ENCODE data around the gene ATG7.
"Not testable (repeated sequence)": the region's sequence is repeated elsewhere in the genome, so short reads cannot be mapped to it uniquely, and the experiment has no call there.

The ATG7 gene

DNA sequence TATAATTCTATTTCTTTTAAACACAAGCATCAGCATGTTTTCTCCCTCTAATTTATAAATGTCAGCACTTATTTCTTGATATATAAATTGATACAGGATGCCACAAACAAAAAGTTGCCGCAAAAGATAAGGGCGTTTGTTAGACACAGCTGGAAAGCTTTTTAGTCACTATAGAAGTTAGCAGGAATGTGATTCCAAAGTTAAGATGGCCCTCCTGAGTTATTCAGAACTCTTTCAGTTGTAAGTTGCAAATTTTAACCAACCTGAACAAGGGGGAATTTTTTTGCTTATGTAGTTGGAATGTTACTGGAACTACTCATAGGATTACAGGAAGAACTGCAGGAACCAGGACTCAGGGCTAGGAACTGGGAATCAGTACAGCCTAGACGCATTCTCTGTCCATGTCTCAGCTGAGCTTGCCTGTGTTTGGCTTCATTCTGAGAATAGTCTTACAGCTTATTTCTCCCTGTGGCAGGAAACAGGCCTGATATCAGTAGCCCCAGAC lies 205.3 kb downstream of the ATG7 start:
- DNase-seq = no peak

DNA sequence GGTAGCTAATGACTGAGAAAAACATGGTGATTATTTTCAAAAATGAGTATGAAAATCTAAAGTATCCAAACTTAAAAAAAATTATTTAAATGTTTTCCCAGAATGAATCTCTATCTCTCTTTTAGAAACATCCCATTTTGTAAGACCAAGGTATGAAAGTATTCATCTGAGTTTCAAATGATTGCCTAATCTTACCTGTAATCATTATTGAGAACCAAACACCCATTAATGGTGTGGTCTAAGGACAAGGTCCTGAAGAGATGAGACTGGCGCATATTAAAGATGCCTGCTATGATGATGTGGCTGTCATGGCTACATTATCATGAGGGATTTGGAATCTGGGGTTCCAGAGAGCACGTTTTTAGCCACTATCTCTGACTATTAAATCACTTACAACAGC lies 206.0 kb downstream of the ATG7 start:
- no peak for DNase-seq

DNA sequence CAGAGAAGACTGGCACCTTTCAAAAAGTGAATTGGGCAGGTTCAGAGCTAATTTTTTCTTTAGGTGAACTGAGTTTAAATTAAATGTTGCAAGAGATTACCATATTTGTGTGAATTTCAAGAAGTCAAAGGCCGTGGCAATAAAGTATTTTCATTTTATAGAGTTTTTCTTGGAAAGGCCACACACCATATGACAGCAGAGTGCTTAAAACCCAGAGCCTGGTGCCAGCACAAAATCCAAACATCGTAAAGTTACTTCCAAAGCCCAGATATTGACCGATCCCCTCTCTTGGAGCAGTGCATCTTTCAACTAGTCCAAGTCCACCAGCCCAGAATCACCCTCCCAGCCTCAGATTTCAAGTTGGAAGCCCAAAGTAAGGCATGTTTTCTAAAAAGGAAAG lies 207.0 kb downstream of the ATG7 start:
- DNase-seq = no peak

DNA sequence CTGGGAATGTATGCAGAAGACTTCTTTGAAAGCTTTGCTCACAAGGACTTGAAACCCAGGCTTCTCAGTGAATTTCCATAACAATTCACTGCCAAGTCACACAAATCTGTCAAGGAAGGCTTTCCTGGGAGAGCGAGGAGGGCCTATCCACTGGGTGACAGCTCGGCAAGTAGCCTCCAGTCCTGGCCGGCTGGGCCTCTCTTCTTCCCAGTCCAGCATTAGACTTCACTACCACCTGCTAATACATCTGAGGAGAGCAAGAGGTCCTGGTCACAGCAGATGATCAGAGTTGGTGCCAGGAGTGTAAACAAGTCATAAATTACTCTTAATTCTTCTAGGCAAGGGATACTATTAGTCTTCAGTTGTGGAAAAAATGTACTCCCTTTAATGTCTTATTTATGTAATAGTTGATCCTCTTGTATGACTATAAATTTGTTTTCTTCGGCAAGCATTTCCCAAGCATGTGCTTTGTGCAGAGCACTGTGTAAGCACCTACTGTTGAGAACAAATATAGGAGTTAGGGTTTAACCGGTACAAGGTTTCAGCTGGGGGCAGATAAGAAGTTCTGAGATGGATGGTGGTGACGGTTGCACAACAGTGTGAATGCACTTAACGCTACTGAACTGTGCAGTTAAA lies 208.6 kb downstream of the ATG7 start:
- no peak for DNase-seq

DNA sequence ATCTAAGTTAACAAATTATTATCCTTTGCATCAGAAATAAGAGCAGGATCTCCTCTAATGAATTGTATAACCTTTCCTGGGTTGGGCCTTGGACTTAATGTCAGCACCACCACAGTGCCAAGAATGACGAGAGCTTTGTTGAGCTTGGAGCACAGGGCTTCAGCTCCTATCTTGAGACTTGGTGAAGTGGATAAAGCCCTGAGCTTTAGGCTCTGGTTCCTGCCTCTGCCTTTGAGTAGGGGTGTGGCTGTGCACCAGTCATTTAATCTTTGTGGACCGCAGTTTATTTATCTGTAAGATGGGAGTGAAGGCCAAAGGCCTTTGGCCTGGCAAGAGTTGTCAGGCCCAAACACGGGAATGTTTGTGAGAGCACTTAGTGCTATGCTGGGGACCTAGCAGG lies 209.4 kb downstream of the ATG7 start:
- no peak for DNase-seq

DNA sequence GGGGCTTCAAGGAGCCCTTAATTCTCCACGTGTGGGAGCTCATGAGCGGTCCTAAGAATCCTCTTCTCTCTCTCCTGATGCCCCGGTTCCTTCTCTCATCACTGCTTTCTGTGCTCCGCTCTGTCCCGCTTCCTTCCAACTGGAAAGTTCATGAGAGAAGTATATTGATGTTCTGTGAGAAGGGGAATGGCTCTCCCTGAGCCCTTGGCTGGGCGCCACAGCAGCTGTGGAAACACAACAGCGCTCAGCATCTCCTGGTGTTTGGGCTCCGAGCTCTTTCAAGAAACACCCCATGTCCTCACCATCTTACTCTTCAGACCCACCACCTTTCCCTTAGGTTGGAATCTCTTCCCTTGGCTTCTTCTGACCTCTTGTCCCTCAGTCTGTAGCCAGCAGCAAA lies 209.8 kb downstream of the ATG7 start:
- no peak for DNase-seq

DNA sequence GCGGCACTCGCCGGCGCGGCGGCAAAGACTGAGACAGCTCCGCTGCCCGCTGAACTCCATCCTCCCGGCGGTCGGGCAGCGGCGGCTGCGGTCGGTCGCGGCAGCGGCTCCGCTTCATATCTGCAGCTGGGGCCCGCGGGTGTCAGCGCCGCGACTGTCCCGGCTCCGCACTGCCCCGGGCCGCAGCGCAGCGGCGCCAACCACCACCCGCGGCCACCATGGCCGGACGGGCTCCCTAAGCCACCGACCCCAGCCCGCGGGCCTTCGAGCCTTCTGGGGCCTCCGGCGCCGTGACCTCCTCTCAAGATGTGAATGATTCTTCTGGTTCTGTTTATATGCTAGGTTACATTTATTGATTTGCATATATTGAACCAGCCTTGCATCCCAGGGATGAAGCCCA lies 216.2 kb downstream of the ATG7 start:
- not testable (repeated sequence) for DNase-seq

DNA sequence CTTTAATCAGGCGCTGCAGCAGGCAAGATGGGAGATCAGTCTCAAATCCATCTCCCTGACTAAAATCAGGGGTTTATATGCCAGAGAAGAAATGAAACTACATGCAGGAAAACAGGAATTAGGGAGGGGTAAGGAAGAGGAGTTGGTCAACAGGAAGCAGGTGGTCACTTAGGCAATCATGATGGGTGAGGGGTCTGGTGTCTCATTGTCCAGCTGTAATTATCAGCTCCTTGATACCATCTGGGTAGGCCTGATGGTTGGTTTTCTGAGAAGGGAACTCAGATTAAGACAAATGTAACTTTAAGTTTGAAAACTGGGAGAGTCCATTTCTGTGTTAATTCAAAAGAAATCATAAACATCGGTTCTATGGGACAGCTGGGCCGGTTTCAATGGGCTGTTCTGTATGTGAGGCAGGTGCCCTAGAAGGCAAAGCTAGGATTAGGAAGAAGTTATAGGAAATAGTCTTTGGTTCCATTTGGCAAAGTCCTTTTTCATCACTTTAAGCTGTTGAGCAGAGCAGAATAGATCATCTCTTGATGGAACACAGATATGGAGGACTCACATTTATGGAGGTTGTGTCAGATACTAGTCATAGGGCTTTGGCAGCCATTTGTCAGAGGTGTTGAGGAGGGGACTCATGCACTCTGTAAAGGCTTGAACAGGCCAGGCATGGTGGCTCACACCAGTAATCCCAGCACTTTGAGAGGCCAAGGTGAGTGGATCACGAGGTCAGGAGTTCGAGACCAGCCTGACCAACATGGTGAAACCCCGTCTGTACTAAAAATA lies 222.1 kb downstream of the ATG7 start:
- no peak for DNase-seq

DNA sequence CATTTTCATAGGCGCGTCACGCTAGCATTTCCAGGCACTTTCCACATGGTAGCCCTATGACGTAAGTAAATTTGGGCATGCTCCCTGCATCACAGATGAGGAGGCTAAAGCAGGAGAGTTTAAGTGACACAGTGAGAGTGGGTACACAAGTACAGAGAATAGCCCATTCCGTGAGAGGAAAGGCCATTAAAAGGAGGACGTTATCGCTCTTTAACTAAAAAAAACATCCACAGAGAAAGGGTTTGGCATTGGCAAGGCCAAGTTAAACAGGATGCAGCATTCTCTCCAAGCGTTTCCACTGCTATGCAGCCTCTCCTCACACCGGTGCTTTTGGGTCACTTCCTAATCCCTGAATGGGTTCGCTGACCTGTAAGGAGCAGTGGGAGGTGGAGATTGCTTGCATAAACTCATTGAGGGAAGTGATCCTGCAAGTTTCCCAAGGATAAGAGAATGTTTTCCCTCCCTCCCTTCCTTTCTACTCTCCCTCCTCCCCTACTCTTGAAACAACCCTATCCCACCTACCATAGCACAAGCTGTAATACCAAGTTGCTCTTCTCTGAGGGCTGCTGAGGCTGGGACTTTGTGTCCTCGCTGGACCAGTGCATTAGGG lies 223.9 kb downstream of the ATG7 start:
- no peak for DNase-seq

DNA sequence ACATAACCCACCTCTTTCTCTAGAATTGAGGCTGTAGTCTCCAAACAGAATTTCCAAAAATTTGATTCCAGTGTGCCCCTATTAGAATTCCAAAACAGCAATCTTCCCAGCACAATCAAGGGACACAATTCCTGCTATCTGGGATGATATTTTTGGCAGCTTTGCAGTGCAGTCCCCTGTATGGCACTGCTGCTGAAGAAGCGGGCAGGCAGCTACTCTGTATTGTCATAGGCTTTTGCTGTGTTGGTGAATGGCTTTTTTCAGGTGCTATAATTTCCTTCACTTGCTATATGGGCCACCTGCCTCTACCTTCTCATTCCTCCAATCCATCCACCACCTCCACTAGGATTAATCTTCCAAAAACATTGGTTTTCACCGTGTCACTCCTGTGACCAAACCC lies 226.0 kb downstream of the ATG7 start:
- DNase-seq = no peak

DNA sequence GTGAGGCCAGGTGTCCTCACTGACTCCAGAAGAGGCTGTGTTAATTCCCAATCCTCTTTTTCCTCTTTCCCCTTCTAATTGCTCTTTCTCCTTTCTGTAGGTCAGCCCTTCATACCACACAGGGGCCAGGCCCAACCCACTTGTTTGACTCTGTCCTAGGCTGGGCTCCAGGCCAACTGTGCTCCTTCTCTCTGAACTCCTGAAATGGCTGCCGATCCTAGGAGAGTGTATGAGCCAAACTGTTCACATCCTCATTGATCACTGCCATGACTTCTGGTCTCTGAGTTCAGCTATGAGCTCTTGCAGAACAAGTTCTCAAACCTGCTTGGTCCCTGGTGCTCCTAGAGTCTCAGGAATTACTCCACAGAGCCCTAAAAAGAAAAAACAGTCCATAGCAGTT lies 226.4 kb downstream of the ATG7 start:
- DNase-seq = no peak

DNA sequence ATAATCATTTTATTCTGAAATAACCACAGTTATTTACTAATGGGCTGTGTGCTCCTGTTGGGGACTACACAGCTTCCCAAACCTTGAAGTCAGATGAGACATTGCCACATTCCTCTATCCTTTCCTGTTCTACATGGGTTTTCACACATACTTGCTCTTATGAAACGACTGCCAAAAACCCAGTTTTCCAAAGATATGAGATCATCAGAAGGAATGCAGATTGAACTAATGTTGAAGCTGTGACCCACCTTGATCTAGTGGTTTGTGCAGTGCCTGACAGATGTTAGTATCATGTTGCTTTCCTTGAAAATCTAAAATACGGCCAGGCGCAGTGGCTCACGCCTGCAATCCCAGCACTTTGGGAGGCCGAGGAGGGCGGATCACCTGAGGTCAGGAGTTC lies 226.9 kb downstream of the ATG7 start:
- no peak for DNase-seq

DNA sequence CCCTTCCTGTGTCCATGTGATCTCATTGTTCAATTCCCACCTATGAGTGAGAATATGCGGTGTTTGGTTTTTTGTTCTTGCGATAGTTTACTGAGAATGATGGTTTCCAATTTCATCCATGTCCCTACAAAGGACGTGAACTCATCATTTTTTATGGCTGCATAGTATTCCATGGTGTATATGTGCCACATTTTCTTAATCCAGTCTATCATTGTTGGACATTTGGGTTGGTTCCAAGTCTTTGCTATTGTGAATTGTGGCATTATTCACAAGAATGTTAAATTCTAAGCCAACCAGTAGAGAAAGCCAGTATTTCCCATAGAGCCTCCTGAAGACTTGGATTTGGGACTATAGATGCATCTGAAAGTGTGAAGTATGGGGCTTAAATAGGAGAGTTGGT lies 230.2 kb downstream of the ATG7 start:
- DNase-seq = not testable (repeated sequence)

DNA sequence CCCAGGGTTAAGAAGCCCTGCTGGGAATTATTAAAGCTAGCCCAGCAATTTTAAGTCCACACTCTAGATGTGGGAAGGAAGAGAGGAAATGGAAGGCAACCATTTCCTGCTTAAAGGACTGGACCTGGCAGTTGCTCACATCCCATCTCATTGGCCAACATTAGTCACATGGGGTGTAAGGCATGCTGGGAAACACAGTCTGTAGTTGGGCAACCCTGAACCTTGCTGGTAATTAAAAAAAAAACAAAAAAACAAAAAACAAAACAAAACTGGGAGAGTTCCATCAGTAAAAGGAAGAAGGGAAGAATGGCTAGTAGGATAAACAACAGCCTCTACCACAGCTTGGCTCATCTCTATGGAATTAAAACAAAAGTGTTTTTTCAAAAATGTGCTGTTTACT lies 235.5 kb downstream of the ATG7 start:
- no peak for DNase-seq

DNA sequence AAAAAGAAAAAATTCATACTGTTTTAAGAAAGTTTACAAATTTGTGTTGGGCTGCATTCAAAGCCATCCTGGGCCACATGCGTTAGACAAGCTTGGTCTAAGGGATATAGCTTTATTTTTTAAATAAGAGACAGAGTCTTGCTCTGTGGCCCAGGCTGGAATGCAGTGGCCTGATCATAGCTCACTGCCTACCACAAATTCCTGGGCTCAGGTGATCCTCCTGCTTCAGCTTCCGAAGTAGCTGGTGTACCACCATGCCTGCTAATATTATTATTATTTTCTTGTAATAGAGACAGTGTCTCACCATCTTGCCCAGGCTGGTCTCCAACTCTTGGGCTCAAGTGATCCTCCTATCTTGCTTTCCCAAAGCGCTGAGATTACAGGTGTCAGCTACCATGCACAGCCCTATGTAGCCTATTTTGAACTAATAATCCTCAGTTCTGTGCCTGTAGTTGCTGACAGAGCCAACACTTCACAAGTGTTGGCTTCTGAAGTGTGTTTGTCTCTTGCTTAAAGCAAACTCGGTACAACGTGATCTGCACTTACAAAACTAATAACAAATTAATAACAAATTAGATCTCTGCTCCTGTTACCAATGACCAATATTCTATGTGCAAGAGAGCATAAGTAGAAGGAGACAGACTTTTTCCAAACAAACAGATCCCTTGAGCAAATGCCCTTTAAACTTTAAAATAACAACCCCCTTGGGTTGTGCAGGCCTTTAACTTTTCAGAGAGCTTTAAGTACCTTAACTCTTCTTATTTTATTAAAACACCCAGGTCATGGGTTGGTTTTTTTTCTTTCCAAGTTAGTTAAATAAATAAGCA lies 236.4 kb downstream of the ATG7 start:
- DNase-seq = no peak

DNA sequence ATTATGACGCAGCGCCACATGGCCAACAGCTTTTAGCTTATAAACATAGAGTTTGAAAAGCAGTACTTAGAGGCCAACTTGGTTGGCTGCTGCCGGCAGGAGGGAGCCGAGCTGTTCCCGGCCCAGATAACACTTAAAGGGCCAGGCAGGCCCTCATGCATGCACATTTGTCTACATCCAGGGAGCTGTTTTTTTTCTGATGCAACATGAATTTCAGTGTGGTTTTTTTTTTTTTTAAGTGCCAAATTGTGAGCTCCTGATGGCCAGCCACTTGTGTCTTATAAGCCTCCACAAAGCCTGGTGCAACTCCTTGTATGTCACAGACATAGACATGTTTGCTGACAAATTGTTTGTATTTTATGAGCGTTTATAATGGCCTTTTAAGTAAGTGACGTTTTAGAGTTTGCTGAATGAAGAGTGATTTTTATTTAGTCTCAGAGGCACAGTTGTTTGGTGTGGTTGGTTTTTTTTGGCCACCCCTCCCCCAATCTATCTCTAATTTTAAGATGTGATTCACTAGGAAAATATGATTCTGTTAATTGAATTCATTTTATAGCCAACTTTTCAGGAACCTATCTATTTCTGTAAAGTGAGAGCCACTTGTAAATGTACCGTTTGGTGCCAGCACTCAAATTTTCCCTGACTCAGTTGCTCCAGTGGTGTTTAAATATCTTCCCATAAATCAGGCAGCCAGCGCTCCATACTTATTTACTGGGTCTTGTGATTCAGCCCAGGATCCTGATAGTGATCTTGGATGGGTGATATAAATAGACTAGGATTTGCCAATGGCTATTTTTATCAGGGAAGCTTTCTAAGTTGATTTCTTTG lies 237.2 kb downstream of the ATG7 start:
- no peak for DNase-seq

DNA sequence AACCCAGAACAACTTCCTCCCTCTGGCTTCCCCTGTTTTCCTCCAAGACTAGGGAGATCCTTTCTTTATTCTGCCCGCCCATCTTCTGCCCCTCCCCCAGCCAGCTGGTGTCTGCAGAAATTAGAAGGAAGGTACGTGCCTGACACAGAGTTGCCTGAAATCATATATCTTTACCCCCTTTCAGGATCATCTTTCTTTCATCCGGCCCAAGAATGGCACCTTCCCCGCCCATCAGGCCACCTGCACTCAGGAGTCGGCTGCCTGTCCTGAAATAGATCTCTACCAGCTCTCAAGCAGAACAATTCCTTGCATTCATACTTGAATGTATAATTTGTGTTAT lies 237.8 kb downstream of the ATG7 start:
- DNase-seq = no peak

DNA sequence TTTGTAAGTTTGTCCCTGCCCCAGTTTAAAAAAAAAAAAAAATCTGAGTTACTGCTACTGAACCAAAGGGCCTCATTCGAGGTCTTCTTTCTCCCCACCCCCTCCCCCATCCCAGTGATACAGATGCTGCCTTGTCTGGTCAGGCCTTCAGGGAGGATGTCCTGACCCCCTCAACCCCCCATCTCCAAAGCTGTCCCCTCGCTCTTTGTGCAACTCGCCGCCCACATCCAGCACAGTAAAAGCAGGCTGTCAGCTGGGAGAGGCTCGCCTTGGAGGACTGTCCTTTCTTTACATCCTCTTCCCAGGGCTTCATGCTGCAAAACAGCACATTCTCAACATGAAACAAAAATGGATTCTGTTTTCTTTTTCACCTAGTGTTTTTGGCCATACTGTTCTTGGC lies 238.2 kb downstream of the ATG7 start:
- no peak for DNase-seq

DNA sequence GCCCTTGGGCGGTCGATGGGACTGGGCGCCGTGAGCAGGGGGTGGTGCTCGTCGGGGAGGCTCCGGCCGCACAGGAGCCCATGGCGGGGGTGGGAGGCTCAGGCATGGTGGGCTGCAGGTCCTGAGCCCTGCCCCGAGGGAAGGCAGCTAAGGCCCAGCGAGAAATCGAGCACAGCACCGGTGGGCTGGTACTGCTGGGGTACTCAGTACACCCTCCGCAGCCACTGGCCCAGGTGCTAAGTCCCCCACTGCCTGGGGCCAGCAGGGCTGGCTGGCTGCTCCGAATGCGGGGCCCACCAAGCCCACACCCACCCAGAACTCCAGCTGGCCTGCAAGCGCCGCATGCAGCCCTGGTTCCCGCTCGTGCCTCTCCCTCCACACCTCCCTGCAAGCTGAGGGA lies 239.4 kb downstream of the ATG7 start:
- DNase-seq = not testable (repeated sequence)

DNA sequence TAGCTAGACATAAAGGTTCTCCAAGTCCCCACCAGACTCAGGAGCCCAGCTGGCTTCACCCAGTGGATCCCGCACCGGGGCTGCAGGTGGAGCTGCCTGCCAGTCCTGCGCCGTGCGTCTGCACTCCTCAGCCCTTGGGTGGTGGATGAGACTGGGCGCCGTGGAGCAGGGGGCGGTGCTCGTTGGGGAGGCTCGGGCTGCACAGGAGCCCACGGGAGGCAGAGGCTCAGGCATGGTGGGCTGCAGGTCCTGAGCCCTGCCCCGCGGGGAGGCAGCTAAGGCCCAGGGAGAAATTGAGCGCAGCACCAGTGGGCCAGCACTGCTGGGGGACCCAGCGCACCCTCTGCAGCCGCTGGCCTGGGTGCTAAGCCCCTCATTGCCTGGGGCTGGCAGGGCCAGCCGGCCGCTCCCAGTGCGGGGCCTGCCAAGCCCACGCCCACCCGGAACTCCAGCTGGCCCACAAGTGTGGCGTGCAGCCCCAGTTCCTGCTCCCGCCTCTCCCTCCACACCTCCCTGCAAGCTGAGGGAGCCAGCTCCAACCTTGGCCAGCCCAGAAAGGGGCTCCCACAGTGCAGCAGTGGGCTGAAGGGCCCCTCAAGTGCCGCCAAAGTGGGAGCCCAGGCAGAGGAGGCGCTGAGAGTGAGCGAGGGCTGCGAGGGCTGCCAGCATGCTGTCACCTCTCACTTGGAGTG lies 241.1 kb downstream of the ATG7 start:
- DNase-seq = not testable (repeated sequence)

DNA sequence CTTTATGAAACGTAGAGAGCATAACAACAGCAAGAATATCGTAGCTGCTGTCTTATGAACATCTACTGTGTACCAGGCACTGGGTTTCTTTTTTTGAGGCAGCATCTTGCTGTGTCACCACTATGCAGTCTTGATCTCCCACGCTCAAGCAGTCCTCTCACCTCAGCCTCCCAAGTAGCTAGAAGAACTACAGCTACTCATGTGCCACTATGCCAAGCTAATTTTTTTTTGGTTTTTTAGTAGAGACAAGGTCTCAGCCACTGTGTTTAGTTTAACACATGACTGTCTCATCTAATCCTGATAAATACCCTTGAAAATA lies 241.6 kb downstream of the ATG7 start:
- DNase-seq = no peak

DNA sequence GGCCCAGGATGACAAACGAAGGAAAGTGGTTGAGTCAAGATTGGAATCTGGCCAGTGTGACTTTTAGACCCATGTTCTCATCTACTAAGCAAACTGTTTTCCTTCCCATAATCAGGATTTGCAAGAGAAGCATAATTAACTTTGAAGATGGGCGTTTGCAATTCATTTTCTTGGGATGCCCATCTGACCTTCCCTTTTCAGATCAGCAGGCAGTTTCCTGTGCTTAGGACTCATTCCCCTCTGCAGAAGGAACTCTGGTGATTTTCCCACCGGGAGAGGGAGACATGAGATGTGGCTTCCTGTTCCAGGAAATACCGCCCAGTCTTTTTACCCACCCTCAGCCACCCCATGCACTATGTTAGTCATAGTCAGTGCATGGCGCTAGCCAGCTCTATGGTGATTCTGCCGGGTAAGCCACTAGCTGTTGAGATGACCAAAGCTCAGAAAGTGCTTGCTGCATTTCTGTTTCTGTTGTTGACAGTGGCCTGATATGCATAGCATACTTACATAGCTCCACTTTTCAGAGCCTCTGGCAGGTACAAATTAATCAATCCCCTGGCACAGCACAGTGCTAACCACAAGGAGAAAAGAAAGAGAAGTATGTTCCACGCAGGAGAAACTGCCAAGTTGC lies 242.1 kb downstream of the ATG7 start:
- DNase-seq = no peak

All from activated CD4-positive, CD25-positive, alpha-beta regulatory T cell treated with anti-CD3 and anti-CD28 coated beads, Interleukin-2, amount 50 U/mL, for 72 hours (primary cell).